GM23338 (cell line): ENCODE data around the gene SPEM2. TPM values are rescaled to one million over a fixed set of nuclear protein-coding genes. Genes with fewer than 3 reads are reported as not detected.

Source experiments
- ATAC-seq: fragments of 200-7000 bp; cut with Tn5 transposase; 3 replicates; pipeline ENCODE4 v1.9.1; 2020
- DNase-seq: peaks from one replicate; pipeline ENCODE4 v3.0.0-alpha.2; 2015; ENCODE audit warnings: low spot score
- H2AFZ ChIP-seq: fragments of 200-600 bp; sonication (generic); 2 replicates; pipeline ENCODE4 v1.8.0; 2016; ENCODE audit warnings: antibody characterized with exemption, mild to moderate bottlenecking, moderate library complexity
- H3F3A ChIP-seq: fragments of 200-600 bp; sonication (generic); replicated peaks from 2 replicates; pipeline ENCODE4 v1.8.0; 2017; ENCODE audit warnings: antibody characterized with exemption, mixed run types, low read depth
- H3K27ac ChIP-seq: fragments of 200-600 bp; sonication (generic); 2 replicates; pipeline ENCODE4 v1.6.1; 2016; ENCODE audit warnings: low read depth
- H3K27me3 ChIP-seq: fragments of 200-600 bp; sonication (generic); 2 replicates; pipeline ENCODE4 v1.8.0; 2016; ENCODE audit warnings: mild to moderate bottlenecking, mixed run types, moderate library complexity; ENCODE audit not compliant: insufficient read depth
- H3K36me3 ChIP-seq: fragments of 200-600 bp; sonication (generic); 2 replicates; pipeline ENCODE4 v1.8.0; 2016; ENCODE audit warnings: mild to moderate bottlenecking; ENCODE audit not compliant: insufficient read depth
- H3K4me1 ChIP-seq: fragments of 200-600 bp; sonication (generic); 2 replicates; pipeline ENCODE4 v1.8.0; 2016; ENCODE audit warnings: mild to moderate bottlenecking, moderate library complexity; ENCODE audit not compliant: insufficient read depth
- H3K4me2 ChIP-seq: fragments of 200-600 bp; sonication (generic); 2 replicates; pipeline ENCODE4 v1.7.1; 2017; ENCODE audit warnings: mixed run types
- H3K4me3 ChIP-seq: fragments of 200-600 bp; sonication (generic); 2 replicates; pipeline ENCODE4 v1.6.1; 2016; ENCODE audit warnings: mixed run types
- H3K79me2 ChIP-seq: fragments of 200-600 bp; sonication (generic); replicated peaks from 2 replicates; pipeline ENCODE4 v1.8.0; 2017; ENCODE audit warnings: mild to moderate bottlenecking; ENCODE audit not compliant: insufficient read depth
- H3K9me2 ChIP-seq: fragments of 200-600 bp; sonication (generic); 2 replicates; pipeline ENCODE4 v1.8.0; 2017; ENCODE audit not compliant: insufficient read depth
- H4K20me1 ChIP-seq: fragments of 200-600 bp; sonication (generic); replicated peaks from 2 replicates; pipeline ENCODE4 v1.8.0; 2017; ENCODE audit warnings: mild to moderate bottlenecking; ENCODE audit not compliant: insufficient read depth
- H3K27ac Mint-ChIP-seq: 2 replicates; pipeline ENCODE4 v1.8.0; 2020; ENCODE audit warnings: inconsistent platforms, mild to moderate bottlenecking, moderate library complexity, mixed read lengths
- H3K27me3 Mint-ChIP-seq: 3 replicates; pipeline ENCODE4 v1.8.0; 2022; ENCODE audit warnings: low read depth, mild to moderate bottlenecking, moderate library complexity, mixed read lengths, inconsistent platforms; ENCODE audit not compliant: insufficient read depth, poor library complexity
- H3K36me3 Mint-ChIP-seq: 3 replicates; pipeline ENCODE4 v1.8.0; 2021; ENCODE audit warnings: low read depth, mild to moderate bottlenecking, inconsistent platforms, moderate library complexity, mixed read lengths
- H3K4me1 Mint-ChIP-seq: 3 replicates; pipeline ENCODE4 v1.8.0; 2020; ENCODE audit warnings: mild to moderate bottlenecking, inconsistent platforms, mixed read lengths
- H3K4me3 Mint-ChIP-seq: 3 replicates; pipeline ENCODE4 v1.8.0; 2021; ENCODE audit warnings: moderate library complexity, mild to moderate bottlenecking, inconsistent platforms, mixed read lengths
- H3K9me3 Mint-ChIP-seq: 3 replicates; pipeline ENCODE4 v1.8.0; 2020; ENCODE audit warnings: moderate library complexity, mild to moderate bottlenecking, inconsistent platforms, mixed read lengths
- CREB1 ChIP-seq: fragments of 250-450 bp; sonication (Bioruptor Pico); IDR thresholded peaks from 2 replicates; pipeline ENCODE4 v1.5.0; 2020; ENCODE audit warnings: low read depth, mild to moderate bottlenecking, moderate library complexity
- EZH2 ChIP-seq: fragments of 200-600 bp; sonication (generic); IDR thresholded peaks from one replicate; pipeline ENCODE4 v1.8.0; 2017; ENCODE audit warnings: antibody characterized with exemption, mild to moderate bottlenecking, low read depth; ENCODE audit not compliant: unreplicated experiment
- EZH2phosphoT487 ChIP-seq: fragments of 200-600 bp; sonication (generic); IDR thresholded peaks from one replicate; pipeline ENCODE4 v1.8.1; 2018; ENCODE audit warnings: antibody characterized with exemption; ENCODE audit not compliant: unreplicated experiment
- JUNB ChIP-seq: IDR thresholded peaks from one replicate; pipeline ENCODE4 v1.6.1; 2016; ENCODE audit warnings: antibody characterized with exemption; ENCODE audit not compliant: unreplicated experiment
- NANOG ChIP-seq: IDR thresholded peaks from 2 replicates; pipeline ENCODE4 v1.6.1; 2016; ENCODE audit warnings: antibody characterized with exemption, borderline replicate concordance
- POLR2AphosphoS5 ChIP-seq: IDR thresholded peaks from 2 replicates; pipeline ENCODE4 v1.6.1; 2016; ENCODE audit warnings: antibody characterized with exemption, low read depth
- STAT1 ChIP-seq: IDR thresholded peaks from one replicate; pipeline ENCODE4 v1.6.1; 2016; ENCODE audit warnings: antibody characterized with exemption; ENCODE audit not compliant: unreplicated experiment
- ZNF114 ChIP-seq: fragments of 250-450 bp; sonication (Bioruptor Pico); IDR thresholded peaks from 2 replicates; pipeline ENCODE4 v1.5.0; 2020; ENCODE audit warnings: mild to moderate bottlenecking, moderate library complexity
- ZNF331 ChIP-seq: fragments of 250-450 bp; sonication (Bioruptor Pico); IDR thresholded peaks from 2 replicates; pipeline ENCODE4 v1.5.0; 2020; ENCODE audit warnings: low read depth, mild to moderate bottlenecking, moderate library complexity
- polyA plus RNA-seq: library from polyadenylated mRNA; unstranded; fragments of >200 nt; fragmentation: Nextera tagmentation; extraction: Ambion mirVana; gene quantifications from 2 replicates; pipeline ENCODE4 v1.2.1, GENCODE V29; 2016
- total RNA-seq: library from RNA; depleted of rRNA; stranded (reverse); fragments of >200 nt; shearing (Covaris generic); gene quantifications from 2 replicates; pipeline ENCODE4 v1.2.3, GENCODE V29; 2014
- TF ChIP-seq, protein P1 (sequence below): IDR thresholded peaks from 2 replicates; pipeline ENCODE4 v1.6.1; 2016; ENCODE audit warnings: antibody characterized with exemption
- TF ChIP-seq, protein P2 (sequence below), 2 experiments: fragments of 200-600 bp in 1 of 2; sonication (generic) in 1 of 2; conservative IDR thresholded peaks; 2 replicates each; pipeline versions ENCODE4 v1.5.1 to v1.6.1; 2016 to 2017; ENCODE audit warnings: antibody characterized with exemption in 2 of 2, low read depth in 2 of 2, mild to moderate bottlenecking in 2 of 2, moderate library complexity in 1 of 2
- TF ChIP-seq, protein P3 (sequence below): fragments of 250-450 bp; sonication (Bioruptor Pico); IDR thresholded peaks from 2 replicates; pipeline ENCODE4 v1.5.0; 2020; ENCODE audit warnings: mild to moderate bottlenecking, moderate library complexity
- TF ChIP-seq, protein P4 (sequence below): IDR thresholded peaks from one replicate; pipeline ENCODE4 v1.6.1; 2018; ENCODE audit warnings: antibody characterized with exemption; ENCODE audit not compliant: unreplicated experiment

SPEM2 gene
- total and polyA plus RNA-seq, 2 experiments from 2014 or later, result not detected

DNA sequence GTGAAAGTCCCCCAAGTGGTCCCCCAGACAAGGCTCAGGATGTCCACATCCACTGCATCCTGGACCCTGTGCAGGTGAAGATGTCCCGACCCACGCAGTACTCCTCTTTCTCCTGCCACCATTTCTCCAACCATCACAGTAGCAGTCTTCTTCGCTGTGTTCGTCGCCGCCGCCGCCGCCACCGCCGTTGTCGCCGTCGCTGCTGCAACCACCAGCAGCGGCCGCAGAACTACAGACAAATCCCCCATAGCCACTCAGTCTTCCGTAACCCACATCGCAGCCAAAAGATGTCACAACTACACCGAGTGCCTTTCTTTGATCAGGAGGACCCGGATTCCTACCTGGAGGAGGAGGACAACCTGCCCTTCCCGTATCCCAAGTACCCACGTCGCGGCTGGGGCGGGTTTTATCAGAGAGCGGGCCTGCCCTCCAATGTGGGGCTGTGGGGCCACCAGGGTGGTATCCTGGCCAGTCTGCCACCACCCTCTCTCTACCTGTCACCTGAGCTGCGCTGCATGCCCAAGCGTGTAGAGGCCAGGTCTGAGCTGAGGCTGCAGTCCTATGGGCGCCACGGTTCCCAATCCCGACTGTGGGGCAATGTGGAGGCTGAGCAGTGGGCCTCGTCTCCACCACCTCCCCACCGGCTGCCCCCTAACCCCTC, 917 bp downstream of the SPEM2 start:
- no peak overlapping the region; the same call in 2 of the 3 replicates for H3K4me3 Mint-ChIP-seq
- H2AFZ ChIP-seq, result no peak overlapping the region

More for the DNA sequence above, 917 bp downstream of the SPEM2 start:
- H3K9me2 ChIP-seq, result 0 out of 2 replicates have a peak, but pooled peaks cover 5% of the 10 kb centered on the region
- TF ChIP-seq, protein P1, sequence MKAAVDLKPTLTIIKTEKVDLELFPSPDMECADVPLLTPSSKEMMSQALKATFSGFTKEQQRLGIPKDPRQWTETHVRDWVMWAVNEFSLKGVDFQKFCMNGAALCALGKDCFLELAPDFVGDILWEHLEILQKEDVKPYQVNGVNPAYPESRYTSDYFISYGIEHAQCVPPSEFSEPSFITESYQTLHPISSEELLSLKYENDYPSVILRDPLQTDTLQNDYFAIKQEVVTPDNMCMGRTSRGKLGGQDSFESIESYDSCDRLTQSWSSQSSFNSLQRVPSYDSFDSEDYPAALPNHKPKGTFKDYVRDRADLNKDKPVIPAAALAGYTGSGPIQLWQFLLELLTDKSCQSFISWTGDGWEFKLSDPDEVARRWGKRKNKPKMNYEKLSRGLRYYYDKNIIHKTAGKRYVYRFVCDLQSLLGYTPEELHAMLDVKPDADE, result no peak
- TF ChIP-seq EZH2 (no peak), JUNB (no peak), NANOG (no peak), CREB1 (no peak), EZH2phosphoT487 (no peak), ZNF114 (CRISPR knock-in tag) (no peak), STAT1 (no peak), POLR2AphosphoS5 (no peak), ZNF331 (CRISPR knock-in tag) (no peak)
- TF ChIP-seq, protein P2, sequence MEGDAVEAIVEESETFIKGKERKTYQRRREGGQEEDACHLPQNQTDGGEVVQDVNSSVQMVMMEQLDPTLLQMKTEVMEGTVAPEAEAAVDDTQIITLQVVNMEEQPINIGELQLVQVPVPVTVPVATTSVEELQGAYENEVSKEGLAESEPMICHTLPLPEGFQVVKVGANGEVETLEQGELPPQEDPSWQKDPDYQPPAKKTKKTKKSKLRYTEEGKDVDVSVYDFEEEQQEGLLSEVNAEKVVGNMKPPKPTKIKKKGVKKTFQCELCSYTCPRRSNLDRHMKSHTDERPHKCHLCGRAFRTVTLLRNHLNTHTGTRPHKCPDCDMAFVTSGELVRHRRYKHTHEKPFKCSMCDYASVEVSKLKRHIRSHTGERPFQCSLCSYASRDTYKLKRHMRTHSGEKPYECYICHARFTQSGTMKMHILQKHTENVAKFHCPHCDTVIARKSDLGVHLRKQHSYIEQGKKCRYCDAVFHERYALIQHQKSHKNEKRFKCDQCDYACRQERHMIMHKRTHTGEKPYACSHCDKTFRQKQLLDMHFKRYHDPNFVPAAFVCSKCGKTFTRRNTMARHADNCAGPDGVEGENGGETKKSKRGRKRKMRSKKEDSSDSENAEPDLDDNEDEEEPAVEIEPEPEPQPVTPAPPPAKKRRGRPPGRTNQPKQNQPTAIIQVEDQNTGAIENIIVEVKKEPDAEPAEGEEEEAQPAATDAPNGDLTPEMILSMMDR (conservative IDR thresholded peaks at IDR 0.05; ENCODE audit: low read depth in 2 of 2), result no peak
- TF ChIP-seq, protein P3, sequence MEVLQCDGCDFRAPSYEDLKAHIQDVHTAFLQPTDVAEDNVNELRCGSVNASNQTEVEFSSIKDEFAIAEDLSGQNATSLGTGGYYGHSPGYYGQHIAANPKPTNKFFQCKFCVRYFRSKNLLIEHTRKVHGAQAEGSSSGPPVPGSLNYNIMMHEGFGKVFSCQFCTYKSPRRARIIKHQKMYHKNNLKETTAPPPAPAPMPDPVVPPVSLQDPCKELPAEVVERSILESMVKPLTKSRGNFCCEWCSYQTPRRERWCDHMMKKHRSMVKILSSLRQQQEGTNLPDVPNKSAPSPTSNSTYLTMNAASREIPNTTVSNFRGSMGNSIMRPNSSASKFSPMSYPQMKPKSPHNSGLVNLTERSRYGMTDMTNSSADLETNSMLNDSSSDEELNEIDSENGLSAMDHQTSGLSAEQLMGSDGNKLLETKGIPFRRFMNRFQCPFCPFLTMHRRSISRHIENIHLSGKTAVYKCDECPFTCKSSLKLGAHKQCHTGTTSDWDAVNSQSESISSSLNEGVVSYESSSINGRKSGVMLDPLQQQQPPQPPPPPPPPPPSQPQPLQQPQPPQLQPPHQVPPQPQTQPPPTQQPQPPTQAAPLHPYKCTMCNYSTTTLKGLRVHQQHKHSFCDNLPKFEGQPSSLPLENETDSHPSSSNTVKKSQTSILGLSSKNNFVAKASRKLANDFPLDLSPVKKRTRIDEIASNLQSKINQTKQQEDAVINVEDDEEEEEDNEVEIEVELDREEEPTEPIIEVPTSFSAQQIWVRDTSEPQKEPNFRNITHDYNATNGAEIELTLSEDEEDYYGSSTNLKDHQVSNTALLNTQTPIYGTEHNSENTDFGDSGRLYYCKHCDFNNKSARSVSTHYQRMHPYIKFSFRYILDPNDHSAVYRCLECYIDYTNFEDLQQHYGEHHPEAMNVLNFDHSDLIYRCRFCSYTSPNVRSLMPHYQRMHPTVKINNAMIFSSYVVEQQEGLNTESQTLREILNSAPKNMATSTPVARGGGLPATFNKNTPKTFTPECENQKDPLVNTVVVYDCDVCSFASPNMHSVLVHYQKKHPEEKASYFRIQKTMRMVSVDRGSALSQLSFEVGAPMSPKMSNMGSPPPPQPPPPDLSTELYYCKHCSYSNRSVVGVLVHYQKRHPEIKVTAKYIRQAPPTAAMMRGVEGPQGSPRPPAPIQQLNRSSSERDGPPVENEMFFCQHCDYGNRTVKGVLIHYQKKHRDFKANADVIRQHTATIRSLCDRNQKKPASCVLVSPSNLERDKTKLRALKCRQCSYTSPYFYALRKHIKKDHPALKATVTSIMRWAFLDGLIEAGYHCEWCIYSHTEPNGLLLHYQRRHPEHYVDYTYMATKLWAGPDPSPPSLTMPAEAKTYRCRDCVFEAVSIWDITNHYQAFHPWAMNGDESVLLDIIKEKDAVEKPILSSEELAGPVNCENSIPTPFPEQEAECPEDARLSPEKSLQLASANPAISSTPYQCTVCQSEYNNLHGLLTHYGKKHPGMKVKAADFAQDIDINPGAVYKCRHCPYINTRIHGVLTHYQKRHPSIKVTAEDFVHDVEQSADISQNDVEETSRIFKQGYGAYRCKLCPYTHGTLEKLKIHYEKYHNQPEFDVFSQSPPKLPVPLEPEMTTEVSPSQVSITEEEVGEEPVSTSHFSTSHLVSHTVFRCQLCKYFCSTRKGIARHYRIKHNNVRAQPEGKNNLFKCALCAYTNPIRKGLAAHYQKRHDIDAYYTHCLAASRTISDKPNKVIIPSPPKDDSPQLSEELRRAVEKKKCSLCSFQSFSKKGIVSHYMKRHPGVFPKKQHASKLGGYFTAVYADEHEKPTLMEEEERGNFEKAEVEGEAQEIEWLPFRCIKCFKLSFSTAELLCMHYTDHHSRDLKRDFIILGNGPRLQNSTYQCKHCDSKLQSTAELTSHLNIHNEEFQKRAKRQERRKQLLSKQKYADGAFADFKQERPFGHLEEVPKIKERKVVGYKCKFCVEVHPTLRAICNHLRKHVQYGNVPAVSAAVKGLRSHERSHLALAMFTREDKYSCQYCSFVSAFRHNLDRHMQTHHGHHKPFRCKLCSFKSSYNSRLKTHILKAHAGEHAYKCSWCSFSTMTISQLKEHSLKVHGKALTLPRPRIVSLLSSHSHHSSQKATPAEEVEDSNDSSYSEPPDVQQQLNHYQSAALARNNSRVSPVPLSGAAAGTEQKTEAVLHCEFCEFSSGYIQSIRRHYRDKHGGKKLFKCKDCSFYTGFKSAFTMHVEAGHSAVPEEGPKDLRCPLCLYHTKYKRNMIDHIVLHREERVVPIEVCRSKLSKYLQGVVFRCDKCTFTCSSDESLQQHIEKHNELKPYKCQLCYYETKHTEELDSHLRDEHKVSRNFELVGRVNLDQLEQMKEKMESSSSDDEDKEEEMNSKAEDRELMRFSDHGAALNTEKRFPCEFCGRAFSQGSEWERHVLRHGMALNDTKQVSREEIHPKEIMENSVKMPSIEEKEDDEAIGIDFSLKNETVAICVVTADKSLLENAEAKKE (CRISPR knock-in tag), result no peak
- TF ChIP-seq, protein P4, sequence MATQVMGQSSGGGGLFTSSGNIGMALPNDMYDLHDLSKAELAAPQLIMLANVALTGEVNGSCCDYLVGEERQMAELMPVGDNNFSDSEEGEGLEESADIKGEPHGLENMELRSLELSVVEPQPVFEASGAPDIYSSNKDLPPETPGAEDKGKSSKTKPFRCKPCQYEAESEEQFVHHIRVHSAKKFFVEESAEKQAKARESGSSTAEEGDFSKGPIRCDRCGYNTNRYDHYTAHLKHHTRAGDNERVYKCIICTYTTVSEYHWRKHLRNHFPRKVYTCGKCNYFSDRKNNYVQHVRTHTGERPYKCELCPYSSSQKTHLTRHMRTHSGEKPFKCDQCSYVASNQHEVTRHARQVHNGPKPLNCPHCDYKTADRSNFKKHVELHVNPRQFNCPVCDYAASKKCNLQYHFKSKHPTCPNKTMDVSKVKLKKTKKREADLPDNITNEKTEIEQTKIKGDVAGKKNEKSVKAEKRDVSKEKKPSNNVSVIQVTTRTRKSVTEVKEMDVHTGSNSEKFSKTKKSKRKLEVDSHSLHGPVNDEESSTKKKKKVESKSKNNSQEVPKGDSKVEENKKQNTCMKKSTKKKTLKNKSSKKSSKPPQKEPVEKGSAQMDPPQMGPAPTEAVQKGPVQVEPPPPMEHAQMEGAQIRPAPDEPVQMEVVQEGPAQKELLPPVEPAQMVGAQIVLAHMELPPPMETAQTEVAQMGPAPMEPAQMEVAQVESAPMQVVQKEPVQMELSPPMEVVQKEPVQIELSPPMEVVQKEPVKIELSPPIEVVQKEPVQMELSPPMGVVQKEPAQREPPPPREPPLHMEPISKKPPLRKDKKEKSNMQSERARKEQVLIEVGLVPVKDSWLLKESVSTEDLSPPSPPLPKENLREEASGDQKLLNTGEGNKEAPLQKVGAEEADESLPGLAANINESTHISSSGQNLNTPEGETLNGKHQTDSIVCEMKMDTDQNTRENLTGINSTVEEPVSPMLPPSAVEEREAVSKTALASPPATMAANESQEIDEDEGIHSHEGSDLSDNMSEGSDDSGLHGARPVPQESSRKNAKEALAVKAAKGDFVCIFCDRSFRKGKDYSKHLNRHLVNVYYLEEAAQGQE, result no peak
- peaks cover 29% of the 10 kb centered on the region for H3K27me3 Mint-ChIP-seq
- no peak overlapping the region for H3K27ac ChIP-seq
- no peaks in the 10 kb centered on the region for H3K36me3 ChIP-seq
- no peak for ATAC-seq
- H3K27ac Mint-ChIP-seq, result no peak overlapping the region
- H4K20me1 ChIP-seq, result no peaks in the 10 kb centered on the region
- H3K4me1 ChIP-seq, result no peaks in the 10 kb centered on the region
- H3F3A ChIP-seq, result no peaks in the 10 kb centered on the region
- no peaks in the 10 kb centered on the region for H3K27me3 ChIP-seq
- no peak overlapping the region for H3K4me3 ChIP-seq
- H3K9me3 Mint-ChIP-seq, result no peaks in the 10 kb centered on the region; the same call in 2 of the 3 replicates
- H3K36me3 Mint-ChIP-seq, result no peaks in the 10 kb centered on the region
- no peak for DNase-seq
- no peaks in the 10 kb centered on the region for H3K79me2 ChIP-seq
- H3K4me1 Mint-ChIP-seq, result no peaks in the 10 kb centered on the region; the same call in 2 of the 3 replicates
- no peak overlapping the region for H3K4me2 ChIP-seq
